ENCODE results near the gene AURKB.
"Not testable (repeated sequence)": the region's sequence is repeated elsewhere in the genome, so short reads cannot be mapped to it uniquely, and the experiment has no call there.

The AURKB gene

DNA sequence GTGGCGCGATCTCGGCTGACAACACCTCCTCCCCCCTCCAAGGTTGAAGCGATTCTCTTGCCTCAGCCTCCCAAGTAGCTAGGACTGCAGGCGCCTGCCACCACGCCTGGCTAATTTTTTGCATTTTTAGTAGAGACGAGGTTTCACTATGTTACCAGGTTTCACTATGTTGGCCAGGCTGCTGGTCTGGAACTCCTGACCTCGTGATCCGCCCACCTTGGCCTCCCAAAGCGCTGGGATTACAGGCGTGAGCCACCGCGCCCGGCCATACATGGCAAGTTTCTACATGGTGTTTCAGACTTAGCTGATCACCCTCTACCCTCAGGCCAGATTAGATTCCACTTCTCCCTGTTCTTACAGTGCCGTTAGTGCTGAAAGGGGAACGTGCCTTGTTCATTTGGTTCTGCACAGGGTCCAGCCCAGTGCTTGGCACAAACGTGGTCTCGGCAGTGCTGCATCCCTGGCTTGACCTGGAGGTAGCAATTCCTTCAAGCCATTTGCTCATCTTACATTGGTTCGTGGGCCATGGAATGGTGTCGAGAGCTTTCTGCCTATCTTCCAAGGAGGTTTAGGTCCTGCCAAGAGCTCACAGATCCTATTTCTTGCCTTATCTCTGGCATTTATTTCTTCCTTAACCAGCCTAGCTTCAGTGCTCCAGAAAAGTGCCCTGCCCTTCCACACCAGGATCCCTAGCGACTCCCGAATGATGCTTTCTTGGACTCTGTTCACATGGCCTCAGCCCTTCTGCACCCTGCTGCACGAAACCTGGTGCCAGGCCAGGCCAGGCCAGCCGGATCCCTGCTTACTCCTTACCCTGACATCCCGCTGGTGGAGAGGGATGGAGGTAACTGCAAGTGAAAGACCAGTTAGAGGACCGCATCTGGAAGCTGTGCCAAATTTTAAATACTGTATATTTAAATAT, 14.8 kb upstream of the AURKB start:
- DNase-seq (ENCODE audit: low spot score), result peak; percentile 29

DNA sequence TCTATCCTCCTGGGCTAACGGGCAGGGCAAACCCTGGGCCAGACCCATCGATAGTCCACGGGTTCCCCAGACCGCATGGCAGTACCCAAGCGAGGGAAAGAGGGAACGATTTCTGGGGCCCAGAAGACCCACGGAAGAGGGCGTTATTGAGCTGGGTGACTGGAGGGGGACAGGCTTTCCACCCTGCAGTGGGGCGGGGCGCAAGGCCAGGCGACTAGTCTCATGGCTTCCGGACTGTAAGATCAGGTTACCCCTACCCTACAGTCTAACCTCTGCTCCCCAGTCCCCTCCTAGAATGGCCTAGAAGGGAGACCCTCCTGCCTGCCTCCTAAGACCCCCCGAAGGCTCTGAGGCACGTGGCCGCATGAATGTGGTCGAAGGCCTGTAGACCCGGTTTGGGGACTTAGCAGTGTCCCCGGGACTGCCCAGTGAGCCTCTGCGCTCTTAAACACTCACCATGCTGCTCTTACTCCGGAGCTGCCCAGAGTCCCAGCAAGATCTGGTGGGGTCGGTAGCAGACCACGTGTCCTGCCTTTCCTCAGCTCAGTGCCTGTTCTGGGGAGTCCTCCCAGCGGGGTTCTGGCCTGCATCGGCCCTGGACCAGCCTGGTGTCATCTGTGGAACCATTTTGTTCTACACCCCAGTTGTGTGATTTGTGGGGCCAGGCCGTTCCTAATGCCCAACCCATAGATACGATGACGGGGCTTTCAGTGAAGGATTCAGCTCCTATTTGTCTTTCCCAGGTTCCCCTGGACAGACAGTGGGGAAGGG, 13.2 kb upstream of the AURKB start:
- DNase-seq (ENCODE audit: low spot score), result peak; percentile 81

DNA sequence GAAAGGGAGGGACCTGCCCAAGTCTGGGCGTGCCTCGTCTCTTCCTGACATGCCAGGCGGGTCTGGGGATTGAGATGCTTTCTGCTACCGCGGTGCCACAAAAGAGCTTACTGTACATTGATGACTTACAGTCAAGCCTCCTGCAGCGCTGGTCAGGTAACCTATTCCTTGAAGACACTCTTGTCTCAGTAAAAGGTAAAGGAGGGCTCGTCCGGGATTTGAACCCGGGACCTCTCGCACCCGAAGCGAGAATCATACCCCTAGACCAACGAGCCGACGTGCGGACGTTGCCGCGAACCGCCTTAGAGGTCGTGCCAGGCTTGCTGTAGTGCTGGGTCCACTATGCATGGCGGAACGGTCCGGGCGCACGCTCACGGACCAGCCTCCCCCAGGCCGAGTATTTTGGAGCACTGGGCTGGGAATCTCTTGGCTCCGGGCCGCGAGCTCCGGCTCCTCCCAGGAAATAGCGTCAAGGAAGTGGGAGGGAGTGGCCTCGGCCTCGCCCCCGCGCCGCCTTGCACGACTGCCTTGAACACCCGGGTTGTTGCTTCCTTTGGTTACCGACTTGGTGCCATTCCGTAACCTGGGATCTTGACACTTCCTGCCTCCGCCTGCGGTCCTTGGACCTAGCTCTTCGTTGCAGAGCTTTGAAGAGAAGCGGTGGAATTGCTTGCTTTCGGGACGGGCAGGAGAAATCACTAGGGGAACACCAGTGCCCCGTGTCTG, 12.4 kb upstream of the AURKB start:
- DNase-seq (ENCODE audit: low spot score), result peak; percentile 97

DNA sequence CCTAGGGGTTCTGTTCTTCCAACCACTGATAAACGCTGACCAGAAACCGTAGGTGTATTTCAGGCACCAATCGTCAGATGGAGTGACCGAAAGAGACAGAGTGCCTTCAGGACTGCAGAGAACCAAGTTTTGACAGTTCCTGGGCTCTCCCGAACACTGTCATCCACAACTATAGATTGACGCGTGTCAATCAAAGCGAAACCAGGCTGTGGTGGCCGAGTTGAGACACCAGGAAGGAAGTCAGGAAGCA, 11.9 kb upstream of the AURKB start:
- no peak for DNase-seq (ENCODE audit: low spot score)

DNA sequence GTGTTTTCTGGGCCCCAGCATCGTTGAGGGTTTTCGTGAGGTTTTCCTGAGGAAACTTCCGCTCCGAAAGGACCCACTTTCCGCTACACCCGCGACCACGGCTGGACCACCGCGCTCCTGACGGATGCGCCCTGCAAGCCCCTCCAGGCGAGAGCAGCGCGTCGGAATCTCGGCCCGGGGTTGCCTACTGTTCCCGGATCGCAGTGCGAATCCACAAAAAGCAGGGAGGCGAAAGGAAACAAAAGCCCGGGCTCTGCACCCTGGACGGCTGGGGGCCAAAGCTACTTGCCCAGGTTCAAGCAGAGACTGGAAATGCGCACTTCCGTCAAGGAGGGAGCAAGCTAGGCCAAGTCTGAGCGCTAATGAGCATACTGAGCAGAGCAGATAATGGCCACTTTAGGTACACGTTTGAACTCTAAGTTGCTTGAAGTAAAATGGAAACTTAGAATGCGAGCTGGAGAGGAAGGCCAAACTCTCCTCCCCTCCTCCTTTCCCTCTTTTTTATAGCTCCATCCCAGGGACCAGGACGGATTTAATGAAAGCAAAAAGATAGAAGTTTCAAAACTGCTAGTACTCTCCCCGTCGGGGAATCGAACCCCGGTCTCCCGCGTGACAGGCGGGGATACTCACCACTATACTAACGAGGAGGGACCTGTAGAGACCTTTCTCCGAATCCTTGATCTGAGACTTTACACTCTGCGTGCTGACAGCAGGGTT, 11.4 kb upstream of the AURKB start:
- peak; percentile 97 for DNase-seq (ENCODE audit: low spot score)

DNA sequence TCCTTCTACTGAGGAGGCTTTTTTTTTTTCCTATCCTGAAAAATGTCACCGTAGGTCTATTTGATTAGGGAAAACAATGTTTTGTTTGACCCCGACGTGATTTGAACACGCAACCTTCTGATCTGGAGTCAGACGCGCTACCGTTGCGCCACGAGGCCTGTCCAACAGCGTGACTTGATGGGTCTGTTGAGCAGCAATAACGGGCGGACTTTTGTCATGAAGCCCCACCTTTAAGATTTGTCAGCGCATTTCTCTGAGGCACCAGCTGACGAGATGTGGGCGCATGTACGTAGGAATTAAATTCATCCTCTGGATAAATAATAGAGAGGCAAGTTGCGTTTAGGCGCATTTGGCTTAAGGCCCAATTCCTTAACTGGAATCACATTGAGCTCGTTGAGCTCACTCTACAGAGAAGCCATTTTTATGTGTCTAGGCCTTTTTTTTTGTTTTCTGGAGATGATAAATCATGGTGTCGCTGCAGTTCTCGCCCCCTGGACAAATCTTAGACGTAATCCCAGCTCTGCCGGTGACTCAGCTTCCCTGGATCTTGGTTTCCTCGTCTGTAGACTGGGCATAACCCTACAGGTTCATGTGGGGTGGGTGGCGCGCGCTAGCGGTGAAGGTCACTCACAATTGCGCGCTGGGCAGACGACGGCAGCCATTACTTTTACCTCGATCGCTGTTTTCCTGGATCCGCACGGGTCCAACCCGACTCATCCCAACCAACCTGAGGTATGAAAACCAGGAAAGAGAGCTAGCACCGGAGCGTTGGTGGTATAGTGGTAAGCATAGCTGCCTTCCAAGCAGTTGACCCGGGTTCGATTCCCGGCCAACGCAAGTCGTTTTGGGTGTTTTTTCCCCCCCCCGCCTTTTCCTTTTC, 10.6 kb upstream of the AURKB start:
- peak; percentile 98 for DNase-seq (ENCODE audit: low spot score)

DNA sequence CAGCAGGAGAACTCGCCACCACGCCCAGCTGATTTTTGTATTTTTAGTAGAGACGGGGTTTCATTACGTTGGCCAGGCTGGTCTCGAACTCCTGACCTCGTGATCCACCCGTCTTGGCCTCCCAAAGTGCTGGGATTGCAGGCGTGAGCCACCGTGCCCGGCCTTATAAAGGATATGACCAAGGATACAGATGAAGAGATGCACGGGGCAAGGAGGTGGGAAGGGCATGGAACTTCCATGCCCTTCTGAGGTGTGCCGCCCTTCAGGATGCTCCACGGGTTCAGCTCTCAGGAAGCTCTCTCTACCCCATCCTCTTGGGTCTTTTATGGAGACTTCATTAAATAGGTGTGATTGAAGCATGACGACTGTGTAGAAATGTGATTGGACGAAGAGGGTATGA, 3.6 kb upstream of the AURKB start:
- DNase-seq (ENCODE audit: low spot score), result not testable (repeated sequence)

DNA sequence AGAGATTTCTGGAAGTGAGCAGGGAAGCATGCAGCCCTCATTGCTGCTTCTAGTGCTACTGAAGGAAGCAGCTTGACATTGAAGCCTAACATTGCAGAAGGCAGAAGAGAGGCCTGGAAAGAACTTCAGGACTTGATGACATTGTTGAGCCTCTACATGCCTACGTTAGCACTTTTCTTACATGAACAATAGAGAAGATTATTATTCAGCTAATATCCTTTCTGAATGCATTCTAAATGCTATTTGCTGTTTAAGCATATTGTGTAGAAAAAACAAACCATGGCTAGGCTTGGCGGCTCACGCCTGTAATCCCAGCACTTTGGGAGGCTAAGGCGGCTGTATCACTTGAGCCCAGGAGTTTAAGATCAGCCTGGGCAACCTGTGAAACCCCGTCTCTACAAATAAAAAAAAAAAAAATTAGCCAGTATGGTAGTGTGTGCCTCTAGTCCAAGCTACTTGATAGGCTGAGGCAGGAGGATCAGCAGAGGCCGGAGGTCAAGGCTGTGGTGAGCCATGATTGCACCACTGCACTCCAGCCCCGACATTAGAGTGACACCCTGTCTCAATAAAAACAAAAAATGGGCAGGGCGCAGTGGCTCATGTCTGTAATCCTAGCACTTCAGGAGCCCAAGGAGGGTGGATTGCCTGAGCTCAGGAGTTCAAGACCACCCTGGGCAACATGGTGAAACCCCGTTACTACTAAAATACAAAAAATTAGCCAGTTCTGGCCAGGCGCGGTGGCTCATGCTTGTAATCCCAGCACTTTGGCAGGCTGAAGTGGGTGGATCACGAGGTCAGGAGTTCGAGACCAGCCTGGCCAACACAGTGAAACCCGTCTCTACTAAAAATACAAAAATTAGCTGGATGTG, 2.2 kb upstream of the AURKB start:
- DNase-seq (ENCODE audit: low spot score), result no peak

DNA sequence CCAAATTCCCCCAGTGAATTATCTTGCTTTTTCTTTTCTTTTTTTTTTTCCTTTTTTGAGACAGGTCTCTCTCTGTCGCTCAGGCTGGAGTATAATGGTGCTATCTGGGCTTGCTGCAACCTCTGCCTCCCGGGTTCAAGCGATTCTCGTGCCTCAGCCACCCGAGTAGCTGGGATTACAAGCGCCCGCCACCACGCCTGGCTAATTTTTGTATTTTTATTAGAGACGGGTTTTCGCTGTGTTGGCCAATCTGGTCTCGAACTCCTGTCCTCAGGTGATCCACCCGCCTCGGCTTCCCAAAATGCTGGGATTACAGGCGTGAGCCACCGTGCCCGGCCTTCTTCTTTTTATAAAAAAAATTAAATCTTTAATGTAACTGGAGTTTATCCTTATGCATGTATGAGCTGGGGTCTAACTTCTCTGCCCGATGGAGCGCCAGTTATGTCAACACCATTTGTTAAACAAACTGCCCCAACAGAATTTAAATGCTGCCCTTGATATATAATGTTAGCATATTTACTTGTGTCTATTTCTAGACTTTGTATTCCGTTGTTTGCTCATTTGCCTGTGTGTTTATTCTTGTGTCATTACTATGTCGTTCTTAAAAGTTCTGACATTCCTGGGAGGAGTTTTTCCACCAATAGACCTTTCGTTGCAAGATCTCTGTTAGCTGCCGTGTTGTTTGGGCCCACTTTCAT, 535 bp upstream of the AURKB start:
- DNase-seq (ENCODE audit: low spot score), result no peak

DNA sequence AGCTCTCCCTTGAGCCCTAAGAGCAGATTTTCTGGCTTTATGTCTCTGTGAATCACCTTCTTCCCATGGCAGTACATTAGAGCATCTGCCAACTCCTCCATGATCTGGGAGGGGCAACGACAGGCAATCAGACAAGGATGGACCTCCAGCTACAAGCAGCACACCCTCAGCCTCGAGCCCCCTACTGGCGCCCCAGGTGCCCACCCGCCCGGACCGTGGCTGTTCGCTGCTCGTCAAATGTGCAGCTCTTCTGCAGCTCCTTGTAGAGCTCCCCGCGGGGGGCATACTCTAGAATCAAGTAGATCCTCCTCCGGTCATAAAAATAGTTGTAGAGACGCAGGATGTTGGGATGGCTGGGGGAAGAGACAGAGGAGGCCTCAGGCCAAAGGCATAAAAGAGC, 3.8 kb downstream of the AURKB start:
- no peak for DNase-seq (ENCODE audit: low spot score)

DNA sequence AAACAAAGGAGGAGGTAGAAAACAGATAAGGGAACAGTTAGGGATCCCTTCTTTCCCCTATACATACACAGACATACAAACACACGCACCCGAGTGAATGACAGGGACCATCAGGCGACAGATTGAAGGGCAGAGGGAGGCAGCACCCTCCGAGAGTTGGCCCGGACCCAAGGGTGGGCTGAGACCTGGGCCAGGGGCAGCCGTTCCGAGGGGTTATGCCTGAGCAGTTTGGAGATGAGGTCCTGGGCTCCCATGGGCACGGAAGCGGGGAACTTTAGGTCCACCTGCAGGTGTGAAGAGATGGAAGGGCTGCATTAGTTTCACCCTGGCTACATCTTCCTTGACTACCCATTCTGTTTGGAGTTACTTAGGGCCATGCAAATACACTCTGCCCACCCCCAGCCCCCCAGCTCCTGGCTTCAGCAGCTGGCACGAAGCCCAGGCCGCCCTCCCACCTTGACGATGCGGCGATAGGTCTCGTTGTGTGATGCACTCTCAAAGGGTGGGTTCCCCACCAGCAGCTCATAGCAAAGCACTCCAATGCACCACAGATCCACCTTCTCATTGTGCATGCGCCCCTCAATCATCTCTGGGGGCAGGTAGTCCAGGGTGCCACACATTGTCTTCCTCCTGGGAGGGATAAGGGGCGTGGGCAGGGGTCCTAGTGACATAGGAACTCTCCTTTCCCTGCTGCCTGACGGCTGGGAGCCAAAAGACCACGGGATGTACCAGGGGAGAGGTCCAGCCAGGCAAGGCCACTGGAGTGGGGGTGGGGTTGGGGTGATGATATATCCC, 5.4 kb downstream of the AURKB start:
- no peak for DNase-seq (ENCODE audit: low spot score)

DNA sequence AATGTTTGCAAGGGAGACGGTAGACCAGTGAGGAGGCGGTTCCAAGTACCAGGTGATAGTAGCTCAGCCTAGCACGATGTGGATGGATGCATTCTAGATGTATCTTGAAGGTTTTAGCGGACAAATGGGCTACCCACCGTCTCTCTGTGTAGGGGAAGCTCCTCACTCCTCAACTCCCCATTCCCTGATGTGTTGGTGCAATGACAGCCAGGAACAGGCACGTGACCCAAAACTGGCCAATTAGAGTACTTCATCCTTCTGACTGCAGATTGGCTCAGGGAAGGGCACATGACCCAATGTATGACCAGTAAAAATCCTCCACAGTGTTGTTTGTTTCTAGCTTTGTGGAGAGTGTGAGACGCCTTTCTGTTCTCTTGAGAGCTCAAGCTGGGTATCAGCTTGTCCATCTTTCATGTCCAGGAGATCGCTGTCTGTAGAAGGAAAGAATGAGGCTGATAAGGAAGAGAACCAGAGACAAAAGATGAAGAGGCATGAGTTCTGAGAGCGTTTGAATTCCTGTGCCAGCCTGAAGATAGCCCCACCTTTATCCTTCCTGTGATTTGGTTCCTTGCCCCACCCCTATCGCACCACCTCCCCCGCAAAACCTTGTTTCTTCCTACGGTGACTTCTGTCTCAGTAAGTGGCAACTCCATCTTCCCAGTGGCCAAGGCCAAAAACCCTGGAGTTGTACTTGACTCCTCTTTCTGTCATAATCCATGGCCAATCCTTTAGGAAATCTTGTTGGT, 18.1 kb downstream of the AURKB start:
- DNase-seq (ENCODE audit: low spot score), result peak; percentile 99

DNA sequence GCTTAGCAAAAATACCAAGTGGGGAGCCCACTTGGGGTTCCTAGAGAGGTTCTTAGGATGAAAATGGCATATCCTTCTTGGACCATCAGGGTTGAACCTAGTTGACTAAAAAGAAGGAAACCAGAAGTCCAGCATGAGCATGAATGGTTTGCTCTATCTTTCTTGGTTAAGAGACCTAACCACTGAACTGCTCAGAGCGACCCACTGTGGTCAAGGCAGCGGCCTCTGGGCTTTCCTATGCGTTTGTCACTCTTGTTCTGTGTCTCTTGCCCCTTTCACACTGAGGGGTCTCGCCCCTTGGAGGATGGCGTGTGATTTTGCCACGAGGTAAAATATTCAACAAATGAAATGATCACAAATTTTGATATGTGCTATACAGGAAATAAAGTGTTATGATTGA, 19.9 kb downstream of the AURKB start:
- DNase-seq (ENCODE audit: low spot score), result no peak

DNA sequence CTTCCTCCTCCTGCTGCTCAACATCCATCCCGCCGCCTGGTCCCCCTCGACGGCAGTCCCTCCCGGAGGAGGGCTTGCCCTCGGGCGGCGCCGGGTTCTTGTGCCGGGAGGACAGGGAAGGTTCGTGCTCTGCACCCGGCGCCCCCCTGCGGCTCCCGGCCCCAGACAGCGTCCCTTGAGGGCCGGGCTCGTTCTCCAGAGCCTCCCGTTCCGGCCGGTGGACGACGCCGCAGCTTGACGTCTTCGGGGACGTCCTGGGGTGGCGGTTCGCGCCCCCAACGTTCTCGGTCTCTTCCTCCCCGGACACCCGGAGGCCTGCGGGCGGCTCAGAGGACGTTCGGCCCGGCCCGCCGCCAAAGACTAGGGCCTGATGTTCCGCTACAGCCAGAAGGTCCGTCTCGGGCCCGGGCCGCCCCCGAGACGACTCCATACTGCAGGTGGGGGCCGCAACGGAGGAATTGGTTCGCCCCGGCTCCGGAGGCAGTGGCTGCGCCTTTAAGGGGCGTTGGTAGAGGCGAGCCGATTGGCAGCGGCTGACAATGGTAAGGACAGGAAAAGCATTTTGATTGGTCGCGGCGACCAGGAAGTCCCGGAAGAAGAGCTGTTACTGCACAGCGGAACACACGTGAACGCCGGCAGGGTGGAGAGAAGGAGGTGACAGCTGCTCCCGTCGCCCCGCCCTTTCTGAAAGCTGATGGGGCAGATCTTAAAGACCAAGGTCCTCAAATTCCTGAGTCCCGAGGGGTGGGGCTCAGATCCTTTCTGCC, 20.5 kb downstream of the AURKB start, which contains the start of gene BORCS6:
Gene BORCS6 (minus strand): TSS at position 470 of the 767 bp plus-strand sequence. CDS start 40 bp downstream, at position 430.
- peak; percentile 100 for DNase-seq (ENCODE audit: low spot score)

DNA sequence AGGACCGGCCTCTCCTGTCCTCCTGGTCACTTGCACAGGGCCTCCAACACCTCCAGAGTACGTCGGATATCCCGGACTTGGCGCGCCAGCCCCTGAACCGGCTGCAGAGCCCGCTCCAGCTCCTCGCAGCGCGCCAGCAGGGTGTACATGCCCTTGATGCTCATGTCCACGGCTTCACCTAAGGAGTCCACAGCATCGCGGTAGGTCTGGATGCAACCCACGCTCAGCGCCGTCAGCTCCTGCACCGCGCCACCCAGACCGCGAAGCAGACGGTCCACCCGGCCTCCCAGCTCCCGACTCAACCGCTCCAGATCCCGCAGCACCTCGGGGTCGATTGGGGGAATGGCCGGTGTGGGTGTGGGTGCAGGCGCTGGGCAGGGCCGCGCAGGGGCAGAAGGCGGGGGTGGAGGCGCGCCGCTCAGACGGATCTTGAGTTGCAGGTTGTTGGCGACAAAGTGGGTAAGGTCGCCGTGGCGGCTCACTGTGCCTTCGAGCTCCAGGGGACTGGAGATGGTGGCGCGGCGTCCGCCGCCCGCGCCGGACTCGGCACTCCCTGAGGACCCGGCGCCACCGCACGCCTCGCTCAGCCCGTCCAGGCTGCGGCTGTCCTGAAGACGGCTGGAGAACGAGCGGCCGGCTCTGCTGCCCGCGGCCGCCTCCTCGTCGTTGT, 21.2 kb downstream of the AURKB start:
- DNase-seq (ENCODE audit: low spot score), result no peak

DNA sequence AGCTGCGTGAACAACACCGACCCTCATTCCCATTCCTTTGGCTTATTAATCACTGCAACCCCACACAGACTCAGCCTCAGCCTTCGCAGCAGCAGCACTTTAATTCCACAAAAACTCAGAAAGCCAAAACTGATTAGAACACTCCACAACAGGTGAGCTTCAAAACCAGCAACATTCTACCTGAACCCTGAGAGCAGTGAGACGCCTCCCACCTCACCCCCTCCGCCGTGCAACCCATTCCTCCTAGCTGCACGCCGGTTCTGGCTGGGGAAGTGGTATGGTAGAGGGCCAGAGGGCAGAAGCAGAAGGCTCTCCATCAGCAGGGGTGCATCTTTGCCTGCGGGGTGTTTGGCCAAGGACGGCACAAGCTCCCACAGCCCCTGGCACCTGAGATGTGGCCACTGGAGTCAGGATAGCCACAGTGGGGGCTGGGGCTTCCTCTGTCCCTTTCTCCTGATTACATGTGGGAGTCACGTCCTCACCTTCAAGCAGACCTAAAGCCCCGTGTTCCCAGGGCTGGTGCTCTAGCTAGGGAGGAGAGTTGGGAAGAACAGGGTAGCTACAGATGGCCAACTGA, 22.0 kb downstream of the AURKB start:
- DNase-seq (ENCODE audit: low spot score), result peak; percentile 40
